ENCODE measurements around the gene FAM210B. TPM values are rescaled to one million over a fixed set of nuclear protein-coding genes. Genes with fewer than 3 reads are reported as not detected.

Gene FAM210B
- total and polyA plus RNA-seq, 8 donors, result 11.3 to 42.6 (median 30.4) TPM

- peaks cover 0 to 26% (median 20%) of the 10 kb centered on the region in 4 donors for H3K4me1 ChIP-seq
- peaks cover 0 to 31% (median 8%) of the 10 kb centered on the region in 3 donors for H3K27me3 ChIP-seq
- no peak for TF ChIP-seq POLR2A (IDR thresholded peaks at IDR 0.05)
- no peak for TF ChIP-seq CTCF (IDR thresholded peaks at IDR 0.05)
- peak in 2 of 3 donors; percentile 12 to 79 for TF ChIP-seq POLR2AphosphoS5 (IDR thresholded peaks at IDR 0.05)
- no peak for TF ChIP-seq EP300 (IDR thresholded peaks at IDR 0.05)
- no peaks in the 10 kb centered on the region for H3K36me3 ChIP-seq
- no peak overlapping the region for H3K4me3 ChIP-seq
- DNase-seq, result peak; percentile 57 to 77
- H3K9me3 ChIP-seq, result no peaks in the 10 kb centered on the region
- WGBS, 5 donors, result 5 to 14% (median 8%) methylated on average over 5 of the region's 5 CpGs
- intact Hi-C loops (cut with DNase I; ENCODE audit: low total_unique reads), result no loop called here
- peak overlapping the region; percentile 32 to 73 (median 44) for H3K27ac ChIP-seq
Measured at GRCh38 chr20:56348305-56348693, 10.5 kb upstream of the FAM210B start.

- WGBS, 5 donors, result 2 to 9% (median 4%) methylated on average over 3 of the region's 3 CpGs
- intact Hi-C loops (cut with DNase I; ENCODE audit: low total_unique reads), result no loop called here
- peak overlapping the region; percentile 24 to 73 (median 42) for H3K27ac ChIP-seq
- H3K27me3 ChIP-seq, result peaks cover 0 to 26% (median 6%) of the 10 kb centered on the region in 3 donors
- peaks cover 0 to 22% (median 17%) of the 10 kb centered on the region in 4 donors for H3K4me1 ChIP-seq
- no peak for TF ChIP-seq EP300 (IDR thresholded peaks at IDR 0.05)
- no peak for TF ChIP-seq POLR2AphosphoS5 (IDR thresholded peaks at IDR 0.05)
- no peak for TF ChIP-seq POLR2A (IDR thresholded peaks at IDR 0.05)
- no peak for TF ChIP-seq CTCF (IDR thresholded peaks at IDR 0.05)
- no peaks in the 10 kb centered on the region for H3K36me3 ChIP-seq
- no peaks in the 10 kb centered on the region for H3K9me3 ChIP-seq
- no peak overlapping the region for H3K4me3 ChIP-seq
- DNase-seq, result no peak
Measured at GRCh38 chr20:56348746-56349145, 10.0 kb upstream of the FAM210B start.

- H3K4me1 ChIP-seq, result peaks cover 0 to 12% (median 9%) of the 10 kb centered on the region in 4 donors
- 66 to 91% (median 76%) methylated on average over 2 of the region's 2 CpGs for WGBS, 5 donors
- peaks cover 0 to 10% (median 0%) of the 10 kb centered on the region in 3 donors for H3K27me3 ChIP-seq
- DNase-seq, result no peak
- no peaks in the 10 kb centered on the region for H3K36me3 ChIP-seq
- no peak overlapping the region for H3K27ac ChIP-seq
- H3K4me3 ChIP-seq, result no peak overlapping the region
- H3K9me3 ChIP-seq, result no peaks in the 10 kb centered on the region
- intact Hi-C loops (cut with DNase I; ENCODE audit: low total_unique reads), result no loop called here
- TF ChIP-seq POLR2A (IDR thresholded peaks at IDR 0.05) (no peak), EP300 (IDR thresholded peaks at IDR 0.05) (no peak), POLR2AphosphoS5 (IDR thresholded peaks at IDR 0.05) (no peak), CTCF (IDR thresholded peaks at IDR 0.05) (no peak)
Measured at GRCh38 chr20:56350842-56351241, 7.9 kb upstream of the FAM210B start.

GRCh38 chr20:56352345-56353055, 6.3 kb upstream of the FAM210B start:
- no peak overlapping the region for H3K27ac ChIP-seq
- WGBS, 5 donors, result 74 to 81% (median 79%) methylated on average over 5 of the region's 5 CpGs
- H3K36me3 ChIP-seq, result no peaks in the 10 kb centered on the region
- intact Hi-C loops (cut with DNase I; ENCODE audit: low total_unique reads), result no loop called here
- H3K27me3 ChIP-seq, result no peaks in the 10 kb centered on the region
- TF ChIP-seq POLR2AphosphoS5 (IDR thresholded peaks at IDR 0.05) (no peak), POLR2A (IDR thresholded peaks at IDR 0.05) (no peak), CTCF (IDR thresholded peaks at IDR 0.05) (no peak), EP300 (IDR thresholded peaks at IDR 0.05) (no peak)
- no peak overlapping the region for H3K4me3 ChIP-seq
- H3K4me1 ChIP-seq, result peaks cover 0 to 12% (median 8%) of the 10 kb centered on the region in 4 donors
- DNase-seq, result no peak
- no peaks in the 10 kb centered on the region for H3K9me3 ChIP-seq

Data from stomach (tissue), 9 donors.